Uterus (tissue), 2 donors: Measurements from ENCODE around the gene ZCCHC18.

Experiments used
- POLR2A ChIP-seq, 2 donors: fragments of 450-650 bp; IDR thresholded peaks; one replicate each; pipeline ENCODE4 v1.6.1; 2016; ENCODE audit warnings: antibody characterized with exemption in 2 of 2, mild to moderate bottlenecking in 1 of 2, moderate library complexity in 1 of 2
- TF ChIP-seq, protein P1 (sequence below), 4 experiments: fragments of 200-600 bp in 2 of 4; fragments of 450-650 bp in 2 of 4; sonication (generic) in 2 of 4; IDR thresholded peaks; one replicate each; pipeline ENCODE4 v1.5.1; 2016 to 2019; ENCODE audit warnings: antibody characterized with exemption in 4 of 4, mild to moderate bottlenecking in 2 of 4, moderate library complexity in 1 of 4

DNA sequence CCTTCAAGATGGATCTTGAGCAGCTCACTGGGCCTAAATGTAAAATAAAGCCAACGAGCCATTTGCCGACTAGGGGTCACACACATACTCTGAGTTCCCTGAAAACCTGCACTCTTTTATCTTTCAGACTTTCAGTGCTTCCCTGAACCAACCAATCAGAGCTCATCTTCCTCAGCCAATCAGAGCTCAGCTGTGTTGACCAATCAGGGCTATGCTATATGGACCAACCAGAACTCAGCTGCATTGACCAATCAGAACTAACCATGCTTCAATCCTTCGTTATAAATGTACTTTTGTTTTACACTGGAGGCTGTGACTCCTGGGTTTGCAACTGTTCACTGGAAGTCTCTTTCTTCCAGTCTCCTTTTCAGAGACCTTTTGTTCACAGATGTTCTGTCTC lies 25.2 kb downstream of the ZCCHC18 start:
- TF ChIP-seq, protein P1, sequence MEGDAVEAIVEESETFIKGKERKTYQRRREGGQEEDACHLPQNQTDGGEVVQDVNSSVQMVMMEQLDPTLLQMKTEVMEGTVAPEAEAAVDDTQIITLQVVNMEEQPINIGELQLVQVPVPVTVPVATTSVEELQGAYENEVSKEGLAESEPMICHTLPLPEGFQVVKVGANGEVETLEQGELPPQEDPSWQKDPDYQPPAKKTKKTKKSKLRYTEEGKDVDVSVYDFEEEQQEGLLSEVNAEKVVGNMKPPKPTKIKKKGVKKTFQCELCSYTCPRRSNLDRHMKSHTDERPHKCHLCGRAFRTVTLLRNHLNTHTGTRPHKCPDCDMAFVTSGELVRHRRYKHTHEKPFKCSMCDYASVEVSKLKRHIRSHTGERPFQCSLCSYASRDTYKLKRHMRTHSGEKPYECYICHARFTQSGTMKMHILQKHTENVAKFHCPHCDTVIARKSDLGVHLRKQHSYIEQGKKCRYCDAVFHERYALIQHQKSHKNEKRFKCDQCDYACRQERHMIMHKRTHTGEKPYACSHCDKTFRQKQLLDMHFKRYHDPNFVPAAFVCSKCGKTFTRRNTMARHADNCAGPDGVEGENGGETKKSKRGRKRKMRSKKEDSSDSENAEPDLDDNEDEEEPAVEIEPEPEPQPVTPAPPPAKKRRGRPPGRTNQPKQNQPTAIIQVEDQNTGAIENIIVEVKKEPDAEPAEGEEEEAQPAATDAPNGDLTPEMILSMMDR (IDR thresholded peaks at IDR 0.05): no peak
- no peak for TF ChIP-seq POLR2A (IDR thresholded peaks at IDR 0.05)
